Calu3 (cell line): ENCODE results near the gene MBP. TPM values are rescaled to one million over a fixed set of nuclear protein-coding genes. Genes with fewer than 3 reads are reported as not detected.

ENCODE experiments used
- BruUV-seq: library from RNA; stranded (reverse); fragments of 400-500 nt; replicated peaks from 2 replicates; lab custom pipeline; 2021; lab: Mats Ljungman, UMichigan
- CTCF ChIA-PET: fragments of 300-600 bp; sonication (Branson Sonifier 250); formaldehyde crosslinking; loops from one replicate; lab custom pipeline; 2022; ENCODE audit warnings: antibody characterized with exemption; lab: Charles Lee
- DNase-seq: peaks from one replicate; pipeline ENCODE4 v3.0.0; 2022
- H3K27ac Mint-ChIP-seq: one replicate; pipeline ENCODE4 v1.8.0; 2022; ENCODE audit warnings: mixed read lengths; ENCODE audit not compliant: unreplicated experiment
- H3K27me3 Mint-ChIP-seq: one replicate; pipeline ENCODE4 v1.8.0; 2022; ENCODE audit warnings: mixed read lengths; ENCODE audit not compliant: unreplicated experiment
- H3K36me3 Mint-ChIP-seq: one replicate; pipeline ENCODE4 v1.8.0; 2022; ENCODE audit warnings: mild to moderate bottlenecking, moderate library complexity, mixed read lengths; ENCODE audit not compliant: insufficient read depth, unreplicated experiment
- H3K4me1 Mint-ChIP-seq: one replicate; pipeline ENCODE4 v1.8.0; 2022; ENCODE audit warnings: mild to moderate bottlenecking, low read depth, mixed read lengths; ENCODE audit not compliant: unreplicated experiment
- H3K4me3 Mint-ChIP-seq: one replicate; pipeline ENCODE4 v1.8.0; 2022; ENCODE audit warnings: mild to moderate bottlenecking, low read depth, moderate library complexity, mixed read lengths; ENCODE audit not compliant: unreplicated experiment
- H3K9me3 Mint-ChIP-seq: one replicate; pipeline ENCODE4 v1.8.0; 2022; ENCODE audit warnings: low read depth, mixed read lengths; ENCODE audit not compliant: unreplicated experiment
- intact Hi-C: fragments of 100-400 bp; cut with micrococcal nuclease; formaldehyde crosslinking; loops from one replicate; pipeline ENCODE4 v1.10.0; 2022; ENCODE audit not compliant: unreplicated experiment
- total RNA-seq: library from RNA; stranded (reverse); gene quantifications from 2 replicates; pipeline ENCODE4 v1.2.3, GENCODE V29; 2022
- TF ChIP-seq, protein P1 (sequence below): fragments of 200-600 bp; IDR thresholded peaks from one replicate; pipeline ENCODE4 v1.8.0; 2022; ENCODE audit warnings: antibody characterized with exemption; ENCODE audit not compliant: unreplicated experiment

The MBP gene
- total RNA-seq, 1 experiment from 2014 or later: 221 TPM

DNA sequence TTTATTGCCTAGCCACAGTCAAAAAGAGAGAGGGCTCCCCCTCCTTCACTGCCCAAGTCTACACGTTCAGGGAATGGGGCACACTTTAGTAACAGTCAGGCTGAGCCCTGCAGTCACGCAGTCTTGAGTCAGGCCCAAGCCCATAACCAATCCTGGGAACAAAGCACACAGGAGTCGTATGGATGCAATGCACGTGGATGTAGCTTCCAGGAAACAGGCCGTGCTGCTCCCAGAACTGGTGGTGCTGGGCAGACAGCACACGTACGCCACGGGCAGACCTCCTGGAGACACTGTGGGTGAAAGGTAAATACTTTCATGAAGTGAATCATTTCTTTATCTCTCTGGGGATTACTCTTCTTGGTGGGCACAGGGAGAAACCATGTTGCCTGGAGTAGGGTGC is 30.0 kb upstream of the MBP start:
- H3K9me3 Mint-ChIP-seq: no peaks in the 10 kb centered on the region
- intact Hi-C loops: no loop called here
- TF ChIP-seq, protein P1, sequence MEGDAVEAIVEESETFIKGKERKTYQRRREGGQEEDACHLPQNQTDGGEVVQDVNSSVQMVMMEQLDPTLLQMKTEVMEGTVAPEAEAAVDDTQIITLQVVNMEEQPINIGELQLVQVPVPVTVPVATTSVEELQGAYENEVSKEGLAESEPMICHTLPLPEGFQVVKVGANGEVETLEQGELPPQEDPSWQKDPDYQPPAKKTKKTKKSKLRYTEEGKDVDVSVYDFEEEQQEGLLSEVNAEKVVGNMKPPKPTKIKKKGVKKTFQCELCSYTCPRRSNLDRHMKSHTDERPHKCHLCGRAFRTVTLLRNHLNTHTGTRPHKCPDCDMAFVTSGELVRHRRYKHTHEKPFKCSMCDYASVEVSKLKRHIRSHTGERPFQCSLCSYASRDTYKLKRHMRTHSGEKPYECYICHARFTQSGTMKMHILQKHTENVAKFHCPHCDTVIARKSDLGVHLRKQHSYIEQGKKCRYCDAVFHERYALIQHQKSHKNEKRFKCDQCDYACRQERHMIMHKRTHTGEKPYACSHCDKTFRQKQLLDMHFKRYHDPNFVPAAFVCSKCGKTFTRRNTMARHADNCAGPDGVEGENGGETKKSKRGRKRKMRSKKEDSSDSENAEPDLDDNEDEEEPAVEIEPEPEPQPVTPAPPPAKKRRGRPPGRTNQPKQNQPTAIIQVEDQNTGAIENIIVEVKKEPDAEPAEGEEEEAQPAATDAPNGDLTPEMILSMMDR: no peak
- H3K36me3 Mint-ChIP-seq: no peaks in the 10 kb centered on the region
- no peak overlapping the region for H3K4me3 Mint-ChIP-seq
- peaks cover 2% of the 10 kb centered on the region for H3K4me1 Mint-ChIP-seq
- H3K27me3 Mint-ChIP-seq: peaks cover 68% of the 10 kb centered on the region
- no TSS peak for BruUV-seq
- CTCF ChIA-PET: interaction anchor here (1.5 kb wide), 1 partner anchor 108 kb away, joined by 4 read pairs; no protein-coding TSS in a partner anchor
- DNase-seq: no peak
- no peak overlapping the region for H3K27ac Mint-ChIP-seq

DNA sequence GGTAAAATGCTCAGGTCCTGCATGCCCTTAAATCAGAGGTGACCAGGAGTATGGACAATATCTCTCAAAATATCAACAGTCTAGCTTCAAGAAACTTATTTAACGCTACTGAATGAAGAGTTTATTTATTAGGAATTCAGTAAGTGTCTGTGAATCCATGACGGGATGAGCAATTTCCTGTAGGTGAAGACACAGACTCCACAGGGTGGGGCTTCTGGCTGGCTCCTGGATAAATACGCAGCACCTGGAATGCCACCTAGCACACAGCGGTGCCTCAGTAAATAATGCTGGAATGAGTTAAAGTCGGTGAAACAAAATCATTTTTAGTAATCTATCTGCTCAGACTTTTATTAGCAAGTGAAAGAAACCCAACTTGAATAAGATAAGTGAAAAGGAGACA is 29.4 kb upstream of the MBP start:
- Mint-ChIP-seq H3K4me3 (no peak overlapping the region), H3K4me1 (no peaks in the 10 kb centered on the region), H3K27me3 (peaks cover 68% of the 10 kb centered on the region), H3K9me3 (no peaks in the 10 kb centered on the region), H3K27ac (no peak overlapping the region), H3K36me3 (no peaks in the 10 kb centered on the region)
- no peak for DNase-seq
- TF ChIP-seq, protein P1: no peak
- no TSS peak for BruUV-seq
- intact Hi-C loops: no loop called here
- CTCF ChIA-PET: interaction anchor here (1.5 kb wide), 1 partner anchor 107 kb away, joined by 4 read pairs; no protein-coding TSS in a partner anchor

DNA sequence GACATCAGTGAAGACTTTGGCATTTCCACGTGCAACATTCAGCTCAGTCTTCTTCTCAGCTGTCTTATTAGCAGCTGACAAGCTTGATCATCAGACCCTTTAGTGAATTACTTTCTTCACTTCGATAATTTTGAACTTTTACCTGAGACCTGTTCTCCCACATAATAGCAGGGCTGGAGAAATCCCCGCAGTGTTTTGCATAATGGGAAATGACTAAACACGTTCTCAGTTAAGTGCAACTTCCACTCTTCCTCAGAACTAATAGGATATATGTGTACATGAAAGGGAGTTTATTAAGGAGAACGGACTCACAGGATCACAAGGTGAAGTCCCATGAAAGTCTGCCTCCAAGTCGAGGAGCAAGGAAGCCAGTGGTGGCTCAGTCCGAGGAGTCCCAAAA is 28.8 kb upstream of the MBP start:
- H3K9me3 Mint-ChIP-seq: no peaks in the 10 kb centered on the region
- H3K4me3 Mint-ChIP-seq: no peak overlapping the region
- H3K27me3 Mint-ChIP-seq: peaks cover 68% of the 10 kb centered on the region
- DNase-seq: no peak
- TF ChIP-seq, protein P1: no peak
- CTCF ChIA-PET: interaction anchor here (1.5 kb wide), 1 partner anchor 107 kb away, joined by 4 read pairs; no protein-coding TSS in a partner anchor
- H3K4me1 Mint-ChIP-seq: no peaks in the 10 kb centered on the region
- H3K36me3 Mint-ChIP-seq: no peaks in the 10 kb centered on the region
- intact Hi-C loops: no loop called here
- H3K27ac Mint-ChIP-seq: no peak overlapping the region
- no TSS peak for BruUV-seq

DNA sequence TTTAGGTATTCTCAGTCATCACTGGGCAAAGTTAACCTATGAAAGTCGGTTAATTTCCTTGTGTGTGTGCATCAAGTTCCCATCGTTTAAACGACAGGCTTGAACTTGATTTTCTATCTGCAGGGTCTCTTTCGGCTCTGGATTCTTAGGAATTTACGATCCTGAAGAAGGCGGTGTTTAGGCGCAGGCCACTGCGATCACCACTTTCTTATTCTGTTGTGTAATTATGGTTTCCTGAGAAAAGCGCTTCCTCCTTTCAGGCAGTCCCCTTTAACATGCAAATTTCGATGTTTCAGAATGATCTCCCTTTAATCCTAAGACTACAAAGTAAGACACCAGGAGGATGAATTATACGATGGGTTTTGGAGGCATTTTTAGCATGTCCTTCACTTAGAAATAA is 27.9 kb upstream of the MBP start:
- no peaks in the 10 kb centered on the region for H3K4me1 Mint-ChIP-seq
- no peak overlapping the region for H3K27ac Mint-ChIP-seq
- TF ChIP-seq, protein P1: no peak
- no peaks in the 10 kb centered on the region for H3K9me3 Mint-ChIP-seq
- DNase-seq: no peak
- no TSS peak for BruUV-seq
- CTCF ChIA-PET: no interaction called here
- H3K36me3 Mint-ChIP-seq: no peaks in the 10 kb centered on the region
- H3K4me3 Mint-ChIP-seq: no peak overlapping the region
- intact Hi-C loops: no loop called here
- H3K27me3 Mint-ChIP-seq: peaks cover 61% of the 10 kb centered on the region
